ENCODE measurements around the gene NCEH1. TPM values are rescaled to one million over a fixed set of nuclear protein-coding genes. Genes with fewer than 3 reads are reported as not detected.
"Not testable (repeated sequence)": the region's sequence is repeated elsewhere in the genome, so short reads cannot be mapped to it uniquely, and the experiment has no call there.

NCEH1 gene
- total RNA-seq, 2 experiments from 2014 or later, result 4.9 to 6.3 TPM

- DNase-seq (no peak), ATAC-seq (no peak)
- H3K4me1 Mint-ChIP-seq, result peaks cover 18% of the 10 kb centered on the region
- H3K4me3 Mint-ChIP-seq, result no peak overlapping the region
- ChIA-PET POLR2A (no interaction called here), CTCF (interaction anchor here (0.6 to 1.4 kb wide), 2 partner anchors 30 to 46 kb away, joined by 3 read pairs; no protein-coding TSS in a partner anchor)
- no peaks in the 10 kb centered on the region for H3K27me3 Mint-ChIP-seq
- intact Hi-C loops (cut with DNase I, micrococcal nuclease), result no loop called here
- H3K9me3 Mint-ChIP-seq (ENCODE audit: low read depth), result no peaks in the 10 kb centered on the region
- H3K36me3 Mint-ChIP-seq (ENCODE audit: low read depth), result no peaks in the 10 kb centered on the region
- H3K27ac Mint-ChIP-seq, result no peak overlapping the region
These were observed 3.8 kb downstream of the NCEH1 start for GRCh38 chr3:172707030-172707429.

- no peaks in the 10 kb centered on the region for H3K36me3 Mint-ChIP-seq (ENCODE audit: low read depth)
- intact Hi-C loops (cut with DNase I, micrococcal nuclease), result no loop called here
- H3K27me3 Mint-ChIP-seq, result no peaks in the 10 kb centered on the region
- POLR2A ChIA-PET, result no interaction called here
- CTCF ChIA-PET, result interaction anchor here (0.8 kb wide), 1 partner anchor 82 kb away, joined by 3 read pairs; no protein-coding TSS in a partner anchor
- no peak overlapping the region for H3K27ac Mint-ChIP-seq
- H3K4me1 Mint-ChIP-seq, result peaks cover 13% of the 10 kb centered on the region
- no peak overlapping the region for H3K4me3 Mint-ChIP-seq
- no peaks in the 10 kb centered on the region for H3K9me3 Mint-ChIP-seq (ENCODE audit: low read depth)
- no peak for ATAC-seq
- no peak for DNase-seq
These were observed 5.7 kb downstream of the NCEH1 start for GRCh38 chr3:172705170-172705569.

GRCh38 chr3:172704001-172704400, 6.9 kb downstream of the NCEH1 start:
- POLR2A ChIA-PET, result no interaction called here
- no peak for DNase-seq
- Mint-ChIP-seq H3K27me3 (no peaks in the 10 kb centered on the region), H3K4me3 (no peak overlapping the region), H3K27ac (no peak overlapping the region), H3K4me1 (peaks cover 1% of the 10 kb centered on the region), H3K9me3 (ENCODE audit: low read depth) (no peaks in the 10 kb centered on the region), H3K36me3 (ENCODE audit: low read depth) (no peaks in the 10 kb centered on the region)
- intact Hi-C loops (cut with DNase I, micrococcal nuclease), result no loop called here
- ATAC-seq, result no peak
- CTCF ChIA-PET, result interaction anchor here (0.7 to 1.0 kb wide), 3 partner anchors 9 to 409 kb away, joined by 3 to 4 read pairs (median 3); no protein-coding TSS in a partner anchor

GRCh38 chr3:172702731-172703130, 8.1 kb downstream of the NCEH1 start:
- POLR2A ChIA-PET; H3K4me3 Mint-ChIP-seq; ATAC-seq; intact Hi-C loops (cut with DNase I, micrococcal nuclease); H3K9me3 Mint-ChIP-seq (ENCODE audit: low read depth); H3K36me3 Mint-ChIP-seq (ENCODE audit: low read depth); DNase-seq; H3K27me3 Mint-ChIP-seq; H3K27ac Mint-ChIP-seq; H3K4me1 Mint-ChIP-seq: not testable (repeated sequence)
- CTCF ChIA-PET, result interaction anchor here (0.9 kb wide), 1 partner anchor 30 kb away, joined by 3 read pairs; no protein-coding TSS in a partner anchor

- ChIA-PET CTCF (interaction anchor here (1.1 kb wide), 1 partner anchor 7 kb away, joined by 4 read pairs; no protein-coding TSS in a partner anchor), POLR2A (no interaction called here)
- Mint-ChIP-seq H3K36me3 (ENCODE audit: low read depth) (no peaks in the 10 kb centered on the region), H3K27me3 (no peaks in the 10 kb centered on the region), H3K9me3 (ENCODE audit: low read depth) (no peaks in the 10 kb centered on the region), H3K27ac (no peak overlapping the region), H3K4me1 (no peaks in the 10 kb centered on the region), H3K4me3 (no peak overlapping the region)
- DNase-seq, result no peak
- ATAC-seq, result no peak
- intact Hi-C loops (cut with DNase I, micrococcal nuclease), result no loop called here
These were observed 8.6 kb downstream of the NCEH1 start for GRCh38 chr3:172702256-172702655.

- DNase-seq (no peak), ATAC-seq (no peak)
- no peak overlapping the region for H3K4me3 Mint-ChIP-seq
- no peaks in the 10 kb centered on the region for H3K4me1 Mint-ChIP-seq
- no peak overlapping the region for H3K27ac Mint-ChIP-seq
- POLR2A ChIA-PET, result no interaction called here
- CTCF ChIA-PET, result interaction anchor here (1.1 kb wide), 1 partner anchor 8 kb away, joined by 4 read pairs; no protein-coding TSS in a partner anchor
- H3K36me3 Mint-ChIP-seq (ENCODE audit: low read depth), result no peaks in the 10 kb centered on the region
- intact Hi-C loops (cut with DNase I, micrococcal nuclease), result no loop called here
- no peaks in the 10 kb centered on the region for H3K9me3 Mint-ChIP-seq (ENCODE audit: low read depth)
- H3K27me3 Mint-ChIP-seq, result no peaks in the 10 kb centered on the region
These were observed 9.1 kb downstream of the NCEH1 start for GRCh38 chr3:172701751-172702150.

- H3K9me3 Mint-ChIP-seq (ENCODE audit: low read depth), result no peaks in the 10 kb centered on the region
- no peak overlapping the region for H3K27ac Mint-ChIP-seq
- H3K27me3 Mint-ChIP-seq, result no peaks in the 10 kb centered on the region
- H3K4me3 Mint-ChIP-seq, result no peak overlapping the region
- intact Hi-C loops (cut with DNase I, micrococcal nuclease), result no loop called here
- DNase-seq (no peak), ATAC-seq (no peak)
- ChIA-PET POLR2A (no interaction called here), CTCF (interaction anchor here (1.1 kb wide), 1 partner anchor 9 kb away, joined by 4 read pairs; no protein-coding TSS in a partner anchor)
- no peaks in the 10 kb centered on the region for H3K36me3 Mint-ChIP-seq (ENCODE audit: low read depth)
- no peaks in the 10 kb centered on the region for H3K4me1 Mint-ChIP-seq
These were observed 9.9 kb downstream of the NCEH1 start for GRCh38 chr3:172700936-172701455.

- no peaks in the 10 kb centered on the region for H3K4me1 Mint-ChIP-seq
- ChIA-PET CTCF (interaction anchor here (1.1 to 1.5 kb wide), 2 partner anchors 8 to 11 kb away, joined by 4 to 5 read pairs; partner anchors contain the start of gene NCEH1), POLR2A (no interaction called here)
- H3K27me3 Mint-ChIP-seq, result no peaks in the 10 kb centered on the region
- H3K4me3 Mint-ChIP-seq, result no peak overlapping the region
- no peak overlapping the region for H3K27ac Mint-ChIP-seq
- no peaks in the 10 kb centered on the region for H3K36me3 Mint-ChIP-seq (ENCODE audit: low read depth)
- intact Hi-C loops (cut with DNase I, micrococcal nuclease), result no loop called here
- H3K9me3 Mint-ChIP-seq (ENCODE audit: low read depth), result no peaks in the 10 kb centered on the region
- ATAC-seq, result no peak
- DNase-seq, result no peak
These were observed 10.6 kb downstream of the NCEH1 start for GRCh38 chr3:172700256-172700655.

- H3K27me3 Mint-ChIP-seq, result no peaks in the 10 kb centered on the region
- no peak overlapping the region for H3K27ac Mint-ChIP-seq
- DNase-seq (no peak), ATAC-seq (no peak)
- no peaks in the 10 kb centered on the region for H3K9me3 Mint-ChIP-seq (ENCODE audit: low read depth)
- ChIA-PET POLR2A (no interaction called here), CTCF (interaction anchor here (0.5 to 1.5 kb wide), 4 partner anchors 12 to 269 kb away, joined by 3 to 5 read pairs (median 3); partner anchors contain the start of gene NCEH1)
- intact Hi-C loops (cut with DNase I, micrococcal nuclease), result no loop called here
- H3K4me1 Mint-ChIP-seq, result no peaks in the 10 kb centered on the region
- no peak overlapping the region for H3K4me3 Mint-ChIP-seq
- no peaks in the 10 kb centered on the region for H3K36me3 Mint-ChIP-seq (ENCODE audit: low read depth)
These were observed 11.8 kb downstream of the NCEH1 start for GRCh38 chr3:172699031-172699430.

GRCh38 chr3:172698631-172699030, 12.2 kb downstream of the NCEH1 start:
- ATAC-seq (no peak), DNase-seq (no peak)
- H3K27me3 Mint-ChIP-seq, result no peaks in the 10 kb centered on the region
- H3K27ac Mint-ChIP-seq, result no peak overlapping the region
- ChIA-PET CTCF (no interaction called here), POLR2A (no interaction called here)
- H3K36me3 Mint-ChIP-seq (ENCODE audit: low read depth), result no peaks in the 10 kb centered on the region
- no peaks in the 10 kb centered on the region for H3K9me3 Mint-ChIP-seq (ENCODE audit: low read depth)
- H3K4me1 Mint-ChIP-seq, result no peaks in the 10 kb centered on the region
- intact Hi-C loops (cut with DNase I, micrococcal nuclease), result no loop called here
- H3K4me3 Mint-ChIP-seq, result no peak overlapping the region

- ATAC-seq, result no peak
- H3K27ac Mint-ChIP-seq, result no peak overlapping the region
- intact Hi-C loops (cut with DNase I, micrococcal nuclease), result no loop called here
- H3K27me3 Mint-ChIP-seq, result no peaks in the 10 kb centered on the region
- H3K36me3 Mint-ChIP-seq (ENCODE audit: low read depth), result no peaks in the 10 kb centered on the region
- CTCF ChIA-PET, result interaction anchor here (0.6 to 1.2 kb wide), 3 partner anchors 21 to 227 kb away, joined by 3 to 4 read pairs (median 3); no protein-coding TSS in a partner anchor
- no peak overlapping the region for H3K4me3 Mint-ChIP-seq
- POLR2A ChIA-PET, result no interaction called here
- no peak for DNase-seq
- peaks cover 5% of the 10 kb centered on the region for H3K4me1 Mint-ChIP-seq
- no peaks in the 10 kb centered on the region for H3K9me3 Mint-ChIP-seq (ENCODE audit: low read depth)
These were observed 13.3 kb downstream of the NCEH1 start for GRCh38 chr3:172697558-172697957.

- no peaks in the 10 kb centered on the region for H3K27me3 Mint-ChIP-seq
- no peak overlapping the region for H3K4me3 Mint-ChIP-seq
- ATAC-seq (no peak), DNase-seq (no peak)
- H3K9me3 Mint-ChIP-seq (ENCODE audit: low read depth), result no peaks in the 10 kb centered on the region
- peaks cover 6% of the 10 kb centered on the region for H3K4me1 Mint-ChIP-seq
- CTCF ChIA-PET, result no interaction called here
- no peaks in the 10 kb centered on the region for H3K36me3 Mint-ChIP-seq (ENCODE audit: low read depth)
- POLR2A ChIA-PET, result no interaction called here
- no peak overlapping the region for H3K27ac Mint-ChIP-seq
- intact Hi-C loops (cut with DNase I, micrococcal nuclease), result no loop called here
These were observed 14.5 kb downstream of the NCEH1 start for GRCh38 chr3:172696357-172696756.
